T1000 (cell line): Measurements from ENCODE around the gene ABLIM1.
"Not testable (repeated sequence)": the region's sequence is repeated elsewhere in the genome, so short reads cannot be mapped to it uniquely, and the experiment has no call there.

Experiments
- DNase-seq: peaks from one replicate; lab custom pipeline; 2025; ENCODE audit warnings: mixed read lengths; lab: John Stamatoyannopoulos, UW

ABLIM1 gene

GRCh38 chr10:114658175-114658574, at the start of gene ABLIM1:
TSS of gene ABLIM1 (minus strand) at chr10:114658275. CDS start at chr10:114658200, 75 bp downstream.
- no peak for DNase-seq

GRCh38 chr10:114706458-114707055, 48.5 kb upstream of the ABLIM1 start:
- DNase-seq = no peak

GRCh38 chr10:114704679-114705078, 46.6 kb upstream of the ABLIM1 start:
- no peak for DNase-seq

- DNase-seq = no peak
Measured at GRCh38 chr10:114703377-114704107, 45.5 kb upstream of the ABLIM1 start.

GRCh38 chr10:114698271-114699061, 40.4 kb upstream of the ABLIM1 start:
- DNase-seq = no peak

GRCh38 chr10:114697061-114697598, 39.1 kb upstream of the ABLIM1 start:
- DNase-seq = peak; percentile 90

GRCh38 chr10:114696301-114696700, 38.2 kb upstream of the ABLIM1 start:
- DNase-seq = not testable (repeated sequence)

- DNase-seq = no peak
Measured at GRCh38 chr10:114694752-114695151, 36.7 kb upstream of the ABLIM1 start.

- DNase-seq = no peak
Measured at GRCh38 chr10:114694062-114694461, 36.0 kb upstream of the ABLIM1 start.

- DNase-seq = no peak
Measured at GRCh38 chr10:114691442-114691941, 33.4 kb upstream of the ABLIM1 start.

- no peak for DNase-seq
Measured at GRCh38 chr10:114688786-114689185, 30.7 kb upstream of the ABLIM1 start.

GRCh38 chr10:114687459-114687858, 29.4 kb upstream of the ABLIM1 start:
- no peak for DNase-seq

GRCh38 chr10:114686013-114686412, 27.9 kb upstream of the ABLIM1 start:
- no peak for DNase-seq

GRCh38 chr10:114685456-114685855, 27.4 kb upstream of the ABLIM1 start:
- no peak for DNase-seq

- DNase-seq = no peak
Measured at GRCh38 chr10:114684822-114685209, 26.7 kb upstream of the ABLIM1 start.

GRCh38 chr10:114684084-114684821, 26.2 kb upstream of the ABLIM1 start:
- no peak for DNase-seq

- no peak for DNase-seq
Measured at GRCh38 chr10:114683593-114683992, 25.5 kb upstream of the ABLIM1 start.

- no peak for DNase-seq
Measured at GRCh38 chr10:114683162-114683561, 25.1 kb upstream of the ABLIM1 start.

- DNase-seq = no peak
Measured at GRCh38 chr10:114682532-114682931, 24.5 kb upstream of the ABLIM1 start.

- DNase-seq = no peak
Measured at GRCh38 chr10:114682121-114682520, 24.0 kb upstream of the ABLIM1 start.

- DNase-seq = no peak
Measured at GRCh38 chr10:114681542-114681941, 23.5 kb upstream of the ABLIM1 start.
